ENCODE measurements around the gene KCNC3.

Gene KCNC3

GRCh38 chr19:50319156-50319555 lies 10.0 kb downstream of the KCNC3 start:
- no CpG with 5 or more reads among the region's 11 CpGs for WGBS (ENCODE audit: insufficient coverage, insufficient read length)
- Histone ChIP-seq H3K9me3 (ENCODE audit: control insufficient read depth, insufficient read depth, low read length) (peaks cover 2% of the 10 kb centered on the region), H3K27me3 (ENCODE audit: control insufficient read depth, insufficient read depth, low read length) (no peaks in the 10 kb centered on the region), H3K4me1 (ENCODE audit: control insufficient read depth, insufficient read depth, low read length) (no peaks in the 10 kb centered on the region), H3K4me3 (ENCODE audit: low read length) (no peak overlapping the region), H3K36me3 (ENCODE audit: control insufficient read depth, insufficient read depth, low read length) (no peaks in the 10 kb centered on the region; the same call in 1 of the 2 replicates), H3K27ac (ENCODE audit: low read length) (no peak overlapping the region)
- no peak for DNase-seq (ENCODE audit: low read depth, low spot score)

GRCh38 chr19:50318438-50318837 lies 10.7 kb downstream of the KCNC3 start:
- H3K9me3 ChIP-seq (ENCODE audit: control insufficient read depth, insufficient read depth, low read length) = peaks cover 2% of the 10 kb centered on the region
- no peaks in the 10 kb centered on the region; the same call in 1 of the 2 replicates for H3K36me3 ChIP-seq (ENCODE audit: control insufficient read depth, insufficient read depth, low read length)
- H3K4me1 ChIP-seq (ENCODE audit: control insufficient read depth, insufficient read depth, low read length) = no peaks in the 10 kb centered on the region
- no peak overlapping the region for H3K4me3 ChIP-seq (ENCODE audit: low read length)
- no peaks in the 10 kb centered on the region for H3K27me3 ChIP-seq (ENCODE audit: control insufficient read depth, insufficient read depth, low read length)
- no CpG with 5 or more reads among the region's 8 CpGs for WGBS (ENCODE audit: insufficient coverage, insufficient read length)
- no peak overlapping the region for H3K27ac ChIP-seq (ENCODE audit: low read length)
- no peak for DNase-seq (ENCODE audit: low read depth, low spot score)

- no peaks in the 10 kb centered on the region for H3K27me3 ChIP-seq (ENCODE audit: control insufficient read depth, insufficient read depth, low read length)
- no peak overlapping the region for H3K27ac ChIP-seq (ENCODE audit: low read length)
- H3K9me3 ChIP-seq (ENCODE audit: control insufficient read depth, insufficient read depth, low read length) = peaks cover 2% of the 10 kb centered on the region; the same call in 1 of the 2 replicates
- no peaks in the 10 kb centered on the region for H3K4me1 ChIP-seq (ENCODE audit: control insufficient read depth, insufficient read depth, low read length)
- WGBS (ENCODE audit: insufficient coverage, insufficient read length) = no CpG with 5 or more reads among the region's 4 CpGs
- DNase-seq (ENCODE audit: low read depth, low spot score) = no peak
- no peak overlapping the region for H3K4me3 ChIP-seq (ENCODE audit: low read length)
- H3K36me3 ChIP-seq (ENCODE audit: control insufficient read depth, insufficient read depth, low read length) = no peaks in the 10 kb centered on the region
Observed at GRCh38 chr19:50317115-50317514, 12.1 kb downstream of the KCNC3 start.

DNA sequence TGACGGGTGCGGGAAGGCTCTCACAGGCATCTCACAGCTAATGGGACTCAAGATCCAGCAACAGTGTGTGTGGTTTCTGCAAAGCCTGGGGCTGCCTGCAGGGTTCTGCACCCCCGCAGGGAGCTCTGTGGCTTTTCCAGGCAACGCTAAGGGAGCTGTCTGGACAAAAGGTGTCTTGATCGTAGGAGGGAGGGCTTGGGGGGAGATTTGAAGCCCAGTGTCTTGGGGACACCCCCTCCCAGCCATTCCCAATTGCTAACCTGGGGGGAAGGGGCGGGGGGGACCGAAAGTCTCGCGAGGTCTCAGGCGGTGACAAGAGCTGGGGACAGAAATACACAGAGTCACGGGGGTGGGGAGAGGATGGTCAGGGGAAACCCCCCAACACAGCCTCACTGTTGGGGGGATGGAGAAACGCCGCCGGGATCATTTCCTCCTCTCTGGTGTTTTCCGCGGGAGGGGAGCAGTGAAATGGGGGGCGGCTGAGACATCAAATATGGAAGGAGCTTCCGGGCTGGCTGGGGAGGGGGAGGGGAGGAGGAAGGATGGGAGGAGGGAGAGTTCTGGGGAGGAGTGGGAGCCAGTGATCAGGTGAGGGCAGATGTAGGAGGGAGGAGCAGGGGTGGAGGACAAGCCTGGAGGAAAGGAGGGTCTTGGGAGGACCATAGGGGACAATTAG lies 13.3 kb downstream of the KCNC3 start:
- Histone ChIP-seq H3K36me3 (ENCODE audit: control insufficient read depth, insufficient read depth, low read length) (no peaks in the 10 kb centered on the region), H3K9me3 (ENCODE audit: control insufficient read depth, insufficient read depth, low read length) (peaks cover 2% of the 10 kb centered on the region; the same call in 1 of the 2 replicates), H3K27ac (ENCODE audit: low read length) (no peak overlapping the region), H3K4me1 (ENCODE audit: control insufficient read depth, insufficient read depth, low read length) (no peaks in the 10 kb centered on the region), H3K27me3 (ENCODE audit: control insufficient read depth, insufficient read depth, low read length) (no peaks in the 10 kb centered on the region), H3K4me3 (ENCODE audit: low read length) (peak overlapping the region; percentile 13; the same call in 1 of the 2 replicates)
- no peak for DNase-seq (ENCODE audit: low read depth, low spot score)
- WGBS (ENCODE audit: insufficient coverage, insufficient read length) = no CpG with 5 or more reads among the region's 18 CpGs

DNA sequence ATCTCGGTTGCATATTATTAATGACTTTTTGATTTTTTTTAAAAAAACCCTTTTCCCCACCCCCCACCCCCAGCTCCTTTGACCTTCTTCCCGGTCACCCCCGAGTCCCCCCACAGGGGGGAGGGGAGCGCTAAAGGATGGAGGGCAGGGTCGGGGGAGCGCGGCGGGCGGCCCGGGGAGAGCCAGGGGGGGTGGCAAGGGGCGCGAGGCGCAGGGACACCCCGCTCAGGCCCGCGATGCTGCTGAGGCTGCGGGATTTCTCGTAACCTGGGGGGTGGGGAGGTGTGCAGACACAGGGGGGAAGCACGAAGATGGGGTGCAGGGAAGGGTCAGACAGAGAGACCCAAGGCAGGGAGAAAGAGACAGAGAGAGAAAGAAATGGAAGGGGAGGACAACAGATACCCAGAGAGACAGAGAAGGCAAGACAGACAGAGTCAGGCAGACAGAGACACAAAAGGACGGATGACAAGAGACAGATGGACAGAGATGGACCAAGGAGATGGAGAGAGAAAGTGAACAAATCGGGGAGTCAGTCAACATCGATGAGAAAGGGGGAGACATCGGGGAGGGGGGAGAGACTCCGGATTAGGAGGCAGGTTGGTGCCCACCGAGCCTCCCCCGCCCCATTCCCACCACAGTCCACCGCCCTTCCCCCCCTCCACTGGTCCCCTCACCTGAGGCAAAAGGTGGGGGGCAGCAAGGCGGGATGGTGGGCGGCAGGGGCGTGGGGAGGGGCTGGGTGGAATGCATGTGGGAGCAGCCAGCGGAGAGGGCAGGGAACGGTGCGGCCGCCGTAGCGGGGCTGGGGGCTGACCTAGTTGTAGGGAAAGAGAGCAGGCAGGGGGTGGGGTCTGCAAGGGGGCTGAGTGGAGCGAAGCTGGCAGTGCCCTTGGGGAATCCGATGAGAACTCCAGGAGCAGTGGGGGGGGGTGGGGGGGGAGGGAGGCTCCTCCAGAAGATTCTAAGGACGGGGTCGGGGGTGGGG lies 14.2 kb downstream of the KCNC3 start:
- WGBS (ENCODE audit: insufficient coverage, insufficient read length) = no CpG with 5 or more reads among the region's 40 CpGs
- Histone ChIP-seq H3K4me3 (ENCODE audit: low read length) (peak overlapping the region; percentile 42; the same call in 1 of the 2 replicates), H3K36me3 (ENCODE audit: control insufficient read depth, insufficient read depth, low read length) (no peaks in the 10 kb centered on the region), H3K27ac (ENCODE audit: low read length) (no peak overlapping the region), H3K4me1 (ENCODE audit: control insufficient read depth, insufficient read depth, low read length) (no peaks in the 10 kb centered on the region), H3K27me3 (ENCODE audit: control insufficient read depth, insufficient read depth, low read length) (no peaks in the 10 kb centered on the region), H3K9me3 (ENCODE audit: control insufficient read depth, insufficient read depth, low read length) (peaks cover 2% of the 10 kb centered on the region; the same call in 1 of the 2 replicates)
- DNase-seq (ENCODE audit: low read depth, low spot score) = no peak

DNA sequence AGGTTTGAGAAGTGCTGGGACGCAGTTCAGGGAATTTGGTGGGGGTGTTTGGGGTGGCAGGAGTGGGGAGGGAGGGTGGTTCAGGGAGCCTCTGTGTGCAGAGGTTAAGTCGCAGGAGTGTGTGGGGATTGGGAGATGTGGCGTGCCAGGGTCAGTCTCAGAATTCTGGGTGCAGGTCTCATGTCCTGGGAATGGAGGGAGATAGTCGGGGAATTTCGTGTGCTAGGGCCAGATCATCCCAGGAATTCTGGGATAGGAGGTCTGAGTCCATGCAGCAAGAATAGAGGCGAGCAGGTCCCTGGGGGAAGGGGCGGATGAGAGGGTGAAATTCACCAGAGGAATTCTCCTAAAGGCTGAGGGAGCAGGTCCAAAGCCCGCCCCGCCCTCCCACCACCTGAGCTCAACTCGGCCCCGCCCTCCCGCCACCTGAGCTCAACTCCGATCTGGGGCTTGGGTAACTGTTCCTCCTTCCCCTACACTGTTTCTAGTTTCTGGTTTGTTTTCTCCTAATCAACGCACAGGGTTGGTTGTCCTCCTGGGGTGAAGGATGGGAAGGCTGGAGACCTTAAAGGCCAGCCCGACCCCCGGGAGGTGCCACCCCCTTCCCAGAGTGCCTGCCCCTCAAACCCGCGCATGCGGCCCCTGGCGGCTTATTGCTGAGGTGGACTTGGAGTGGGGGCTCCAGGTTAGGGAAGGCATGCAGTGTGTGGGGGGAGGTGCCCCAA lies 15.2 kb downstream of the KCNC3 start:
- Histone ChIP-seq H3K9me3 (ENCODE audit: control insufficient read depth, insufficient read depth, low read length) (no peaks in the 10 kb centered on the region), H3K4me1 (ENCODE audit: control insufficient read depth, insufficient read depth, low read length) (no peaks in the 10 kb centered on the region), H3K36me3 (ENCODE audit: control insufficient read depth, insufficient read depth, low read length) (no peaks in the 10 kb centered on the region), H3K4me3 (ENCODE audit: low read length) (peak overlapping the region; percentile 5; the same call in 1 of the 2 replicates), H3K27me3 (ENCODE audit: control insufficient read depth, insufficient read depth, low read length) (no peaks in the 10 kb centered on the region), H3K27ac (ENCODE audit: low read length) (no peak overlapping the region)
- WGBS (ENCODE audit: insufficient coverage, insufficient read length) = no CpG with 5 or more reads among the region's 20 CpGs
- DNase-seq (ENCODE audit: low read depth, low spot score) = no peak

DNA sequence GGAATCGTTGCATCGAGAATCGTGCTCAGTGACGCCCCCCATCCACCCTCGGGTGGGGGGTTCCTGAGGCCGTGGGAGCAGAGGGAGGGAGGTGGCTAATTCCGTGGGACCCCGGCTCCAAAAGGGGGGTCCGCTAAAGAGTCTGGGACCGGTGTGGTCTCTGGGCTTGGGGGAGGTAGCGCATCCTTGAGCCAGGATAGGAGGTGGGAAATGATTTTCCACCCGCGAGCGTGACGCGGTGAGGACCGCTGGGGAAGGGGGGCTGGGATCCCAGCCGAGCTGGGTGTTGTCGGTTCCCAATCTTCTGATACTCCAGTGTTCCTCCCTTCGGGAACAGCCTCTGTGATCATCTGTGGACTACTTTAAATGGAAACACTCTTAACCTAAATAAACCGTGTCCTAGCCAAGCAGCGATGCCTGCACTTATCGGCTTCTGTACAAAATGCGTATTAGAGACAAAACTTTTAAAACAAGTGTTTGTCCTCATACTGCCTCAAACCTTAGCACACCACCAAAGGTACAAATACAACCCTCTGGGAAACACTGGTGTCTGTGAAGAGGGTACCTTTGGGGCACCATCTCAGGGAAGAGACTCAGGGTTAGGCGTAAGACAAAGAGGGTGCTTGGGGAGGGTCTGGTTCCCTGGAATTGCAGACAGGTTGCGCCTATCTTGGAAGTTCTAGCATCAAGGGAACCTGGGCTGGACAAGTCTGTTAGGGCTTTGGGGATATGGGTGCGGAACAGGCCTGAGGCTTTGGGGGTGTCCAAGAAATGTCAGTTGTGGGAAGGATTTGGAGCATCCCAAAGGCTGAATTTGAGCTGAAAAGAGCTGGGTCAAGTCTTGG lies 16.0 kb downstream of the KCNC3 start:
- Histone ChIP-seq H3K4me1 (ENCODE audit: control insufficient read depth, insufficient read depth, low read length) (no peaks in the 10 kb centered on the region), H3K36me3 (ENCODE audit: control insufficient read depth, insufficient read depth, low read length) (no peaks in the 10 kb centered on the region), H3K4me3 (ENCODE audit: low read length) (peak overlapping the region; percentile 23; the same call in 1 of the 2 replicates), H3K27me3 (ENCODE audit: control insufficient read depth, insufficient read depth, low read length) (no peaks in the 10 kb centered on the region), H3K27ac (ENCODE audit: low read length) (peak overlapping the region; percentile 18), H3K9me3 (ENCODE audit: control insufficient read depth, insufficient read depth, low read length) (no peaks in the 10 kb centered on the region)
- no peak for DNase-seq (ENCODE audit: low read depth, low spot score)
- WGBS (ENCODE audit: insufficient coverage, insufficient read length) = no CpG with 5 or more reads among the region's 27 CpGs

GRCh38 chr19:50311723-50312635 lies 17.2 kb downstream of the KCNC3 start:
- Histone ChIP-seq H3K4me1 (ENCODE audit: control insufficient read depth, insufficient read depth, low read length) (no peaks in the 10 kb centered on the region), H3K36me3 (ENCODE audit: control insufficient read depth, insufficient read depth, low read length) (no peaks in the 10 kb centered on the region), H3K27ac (ENCODE audit: low read length) (no peak overlapping the region), H3K4me3 (ENCODE audit: low read length) (peak overlapping the region; percentile 50; the same call in 1 of the 2 replicates), H3K9me3 (ENCODE audit: control insufficient read depth, insufficient read depth, low read length) (peaks cover 2% of the 10 kb centered on the region; the same call in 1 of the 2 replicates), H3K27me3 (ENCODE audit: control insufficient read depth, insufficient read depth, low read length) (no peaks in the 10 kb centered on the region)
- no CpG with 5 or more reads among the region's 42 CpGs for WGBS (ENCODE audit: insufficient coverage, insufficient read length)
- DNase-seq (ENCODE audit: low read depth, low spot score) = no peak
